K562 (cell line): ENCODE measurements around the gene PEAR1. TPM values are rescaled to one million over a fixed set of nuclear protein-coding genes. Genes with fewer than 3 reads are reported as not detected.

Experiments used
- CBFA2T3 ChIP-seq: fragments of 450-650 bp; IDR thresholded peaks from 2 replicates; pipeline ENCODE4 v1.6.1; 2017
- CBX2 ChIP-seq: fragments of 200-600 bp; sonication (generic); IDR thresholded peaks from one replicate; pipeline ENCODE4 v1.6.1; 2012; ENCODE audit warnings: mild to moderate bottlenecking, low read length, inconsistent platforms; ENCODE audit not compliant: insufficient read depth, poor library complexity, severe bottlenecking
- CEBPB ChIP-seq: fragments of 450-650 bp; IDR thresholded peaks from 2 replicates; pipeline ENCODE4 v1.6.1; 2016; ENCODE audit warnings: missing genetic modification characterization, missing compliant biosample characterization
- GATAD2A ChIP-seq: fragments of 450-650 bp; IDR thresholded peaks from 2 replicates; pipeline ENCODE4 v1.6.1; 2017
- GATAD2B ChIP-seq: fragments of 450-650 bp; IDR thresholded peaks from 2 replicates; pipeline ENCODE4 v1.6.1; 2017; ENCODE audit warnings: mild to moderate bottlenecking, borderline replicate concordance
- KLF1 ChIP-seq: fragments of 450-650 bp; IDR thresholded peaks from 2 replicates; pipeline ENCODE4 v1.6.1; 2016; ENCODE audit warnings: missing genetic modification characterization, missing compliant biosample characterization
- MCM3 ChIP-seq: fragments of 450-650 bp; IDR thresholded peaks from 2 replicates; pipeline ENCODE4 v1.6.1; 2016
- MCM5 ChIP-seq: fragments of 450-650 bp; IDR thresholded peaks from 2 replicates; pipeline ENCODE4 v1.6.1; 2016; ENCODE audit warnings: low read depth
- MCM7 ChIP-seq, 2 experiments: fragments of 450-650 bp; IDR thresholded peaks; 2 replicates each; pipeline ENCODE4 v1.6.1; 2016 to 2018
- MYNN ChIP-seq, 2 experiments: sonication (generic); formaldehyde crosslinking in 1 of 2; IDR thresholded peaks; 2 replicates each; pipeline versions ENCODE4 v1.5.0 to v1.6.1; 2016 to 2020; ENCODE audit warnings: antibody characterized with exemption in 1 of 2, missing genetic modification reagents in 1 of 2
- NEUROD1 ChIP-seq: fragments of 150-350 bp; IDR thresholded peaks from 2 replicates; pipeline ENCODE4 v1.6.1; 2014; ENCODE audit warnings: borderline replicate concordance, low read length, low read depth; ENCODE audit not compliant: partially characterized antibody
- NR1H2 ChIP-seq: sonication (generic); formaldehyde crosslinking; IDR thresholded peaks from 2 replicates; pipeline ENCODE4 v1.4.0; 2020; ENCODE audit warnings: mild to moderate bottlenecking, missing genetic modification reagents
- OTX1 ChIP-seq: fragments of 450-650 bp; formaldehyde crosslinking; IDR thresholded peaks from 2 replicates; pipeline ENCODE4 v1.4.0; 2022; ENCODE audit warnings: mild to moderate bottlenecking
- RAD51 ChIP-seq: fragments of 450-650 bp; IDR thresholded peaks from 2 replicates; pipeline ENCODE4 v1.7.1; 2016; ENCODE audit warnings: low read depth, mild to moderate bottlenecking, borderline replicate concordance
- SIN3A ChIP-seq, 2 experiments: fragments of 150-350 bp in 1 of 2; IDR thresholded peaks; 2 replicates each; pipeline ENCODE4 v1.6.1; 2011 to 2016; ENCODE audit warnings: borderline replicate concordance in 2 of 2, low read depth in 2 of 2, low read length in 2 of 2, mild to moderate bottlenecking in 2 of 2, moderate library complexity in 2 of 2; ENCODE audit not compliant: control insufficient read depth in 1 of 2
- XRCC4 ChIP-seq: IDR thresholded peaks from one replicate; pipeline ENCODE4 v1.6.1; 2011; ENCODE audit not compliant: insufficient read depth, insufficient read length; ENCODE audit errors: extremely low read depth
- ZNF174 ChIP-seq: fragments of 250-450 bp; sonication (Bioruptor Pico); IDR thresholded peaks from 2 replicates; pipeline ENCODE4 v1.4.0; 2020; ENCODE audit warnings: mild to moderate bottlenecking
- ZNF217 ChIP-seq: sonication (generic); formaldehyde crosslinking; IDR thresholded peaks from 2 replicates; pipeline ENCODE4 v1.8.0; 2022; ENCODE audit warnings: mild to moderate bottlenecking, missing genetic modification reagents
- ZNF41 ChIP-seq: fragments of 250-450 bp; sonication (Bioruptor Pico); conservative IDR thresholded peaks from 2 replicates; pipeline ENCODE4 v1.4.0; 2020; ENCODE audit warnings: mild to moderate bottlenecking
- ZNF551 ChIP-seq: fragments of 250-450 bp; sonication (Bioruptor Pico); IDR thresholded peaks from 2 replicates; pipeline ENCODE4 v1.5.0; 2021; ENCODE audit warnings: mild to moderate bottlenecking, moderate library complexity
- ZNF589 ChIP-seq: fragments of 200-800 bp; sonication (Bioruptor generic); IDR thresholded peaks from 2 replicates; pipeline ENCODE4 v1.6.1; 2016; ENCODE audit warnings: low read depth, missing genetic modification characterization, missing compliant biosample characterization
- polyA plus RNA-seq, 8 experiments: library from polyadenylated mRNA; depleted of rRNA in 4 of 8; stranded (reverse) in 5 of 8; unstranded in 3 of 8; fragments of >200 nt; fragmentation: Nextera tagmentation in 2 of 8; fragmentation: Illumina TruSeq in 1 of 8; extraction: Ambion mirVana in 2 of 8; extraction: Trizol in 1 of 8; gene quantifications; 2 replicates each; pipeline versions ENCODE4 v1.2.1 to v1.2.3, GENCODE V29; 2011 to 2014; ENCODE audit warnings: inconsistent platforms in 1 of 8, missing spikeins in 1 of 8
- total RNA-seq, 7 experiments: library from RNA; depleted of rRNA in 6 of 7; stranded (reverse); fragments of >200 nt in 6 of 7; fragmentation: Illumina TruSeq in 2 of 7; extraction: Trizol in 2 of 7; gene quantifications; 2 replicates each; pipeline versions ENCODE4 v1.2.1 to v1.2.3, GENCODE V29; 2011 to 2021; ENCODE audit warnings: low replicate concordance in 1 of 7
- TF ChIP-seq, protein P1 (sequence below), 3 experiments: IDR thresholded peaks in 2 of 3; conservative IDR thresholded peaks in 1 of 3; 2 replicates each; pipeline ENCODE4 v1.5.1; 2011 to 2012; ENCODE audit warnings: low read length in 3 of 3, mild to moderate bottlenecking in 3 of 3, control low read depth in 2 of 3, improper control_type of control experiment in 1 of 3, inconsistent platforms in 1 of 3, low read depth in 1 of 3, mixed read lengths in 1 of 3, moderate library complexity in 1 of 3; ENCODE audit not compliant: insufficient read depth in 2 of 3
- TF ChIP-seq, protein P2 (sequence below): fragments of 250-450 bp; sonication (Bioruptor Pico); IDR thresholded peaks from 2 replicates; pipeline ENCODE4 v1.6.1; 2021; ENCODE audit warnings: mild to moderate bottlenecking
- TF ChIP-seq, protein P3 (sequence below): fragments of 250-450 bp; sonication (Bioruptor Pico); IDR thresholded peaks from 2 replicates; pipeline ENCODE4 v1.4.0; 2020; ENCODE audit warnings: mild to moderate bottlenecking
- TF ChIP-seq, protein P4 (sequence below): sonication (generic); formaldehyde crosslinking; IDR thresholded peaks from 2 replicates; pipeline ENCODE4 v1.8.1; 2023; ENCODE audit warnings: mild to moderate bottlenecking, missing genetic modification reagents

Gene PEAR1
- total and polyA plus RNA-seq, 9 of the 15 experiments (the other 6 are each of a cell fraction or from before 2014, with no cell fraction given) = 0.87 to 13.9 (median 6.1) TPM

DNA sequence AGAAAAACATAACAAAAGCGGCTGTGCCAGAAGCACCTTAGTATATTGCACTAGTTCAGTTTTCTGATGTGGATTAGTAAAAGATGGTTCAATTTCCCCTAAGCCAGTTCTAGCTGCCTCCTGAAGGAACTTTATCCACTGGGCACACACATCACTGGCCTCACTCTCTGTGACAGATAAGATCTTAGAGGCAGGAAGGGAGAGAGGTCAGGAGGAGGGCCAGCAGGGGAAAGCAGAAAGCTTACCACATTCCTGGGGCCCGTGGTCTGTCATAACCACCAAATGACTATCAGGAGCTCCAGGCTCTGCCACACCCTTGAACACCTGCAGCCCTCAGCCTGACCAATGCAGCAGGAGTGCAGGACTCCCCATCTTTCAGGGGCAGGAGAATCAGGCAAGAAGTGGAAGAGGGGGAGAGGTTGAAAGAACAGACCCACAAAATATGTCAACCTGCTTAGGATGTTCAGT, 64.8 kb downstream of the PEAR1 start (continued):
- no peak for TF ChIP-seq ZNF551
- no peak for TF ChIP-seq SIN3A (IDR thresholded peaks at IDR 0.05; ENCODE audit: borderline replicate concordance in 2 of 2, control insufficient read depth in 1 of 2, low read depth in 2 of 2, low read length in 2 of 2)
- TF ChIP-seq ZNF174 (CRISPR knock-in tag) = no peak
- TF ChIP-seq NEUROD1 = peak; percentile 61
- no peak for TF ChIP-seq ZNF217 (CRISPR knock-in tag)
- no peak for TF ChIP-seq MCM5
- peak; percentile 51; the same call in 1 of the 2 replicates for TF ChIP-seq MYNN (IDR thresholded peaks at IDR 0.05)
- TF ChIP-seq MYNN (CRISPR knock-in tag; IDR thresholded peaks at IDR 0.05) = no peak
- peak; percentile 99 for TF ChIP-seq CBFA2T3
- TF ChIP-seq OTX1 (CRISPR knock-in tag) = 0 out of 2 replicates have a peak, but pooled peaks have one; percentile 71
- peak; percentile 44; the same call in 1 of the 2 replicates for TF ChIP-seq ZNF41 (CRISPR knock-in tag)
- TF ChIP-seq, protein P1, sequence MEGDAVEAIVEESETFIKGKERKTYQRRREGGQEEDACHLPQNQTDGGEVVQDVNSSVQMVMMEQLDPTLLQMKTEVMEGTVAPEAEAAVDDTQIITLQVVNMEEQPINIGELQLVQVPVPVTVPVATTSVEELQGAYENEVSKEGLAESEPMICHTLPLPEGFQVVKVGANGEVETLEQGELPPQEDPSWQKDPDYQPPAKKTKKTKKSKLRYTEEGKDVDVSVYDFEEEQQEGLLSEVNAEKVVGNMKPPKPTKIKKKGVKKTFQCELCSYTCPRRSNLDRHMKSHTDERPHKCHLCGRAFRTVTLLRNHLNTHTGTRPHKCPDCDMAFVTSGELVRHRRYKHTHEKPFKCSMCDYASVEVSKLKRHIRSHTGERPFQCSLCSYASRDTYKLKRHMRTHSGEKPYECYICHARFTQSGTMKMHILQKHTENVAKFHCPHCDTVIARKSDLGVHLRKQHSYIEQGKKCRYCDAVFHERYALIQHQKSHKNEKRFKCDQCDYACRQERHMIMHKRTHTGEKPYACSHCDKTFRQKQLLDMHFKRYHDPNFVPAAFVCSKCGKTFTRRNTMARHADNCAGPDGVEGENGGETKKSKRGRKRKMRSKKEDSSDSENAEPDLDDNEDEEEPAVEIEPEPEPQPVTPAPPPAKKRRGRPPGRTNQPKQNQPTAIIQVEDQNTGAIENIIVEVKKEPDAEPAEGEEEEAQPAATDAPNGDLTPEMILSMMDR (IDR thresholded peaks at IDR 0.05 in 2 of 3, conservative IDR thresholded peaks at IDR 0.05 in 1 of 3; ENCODE audit: insufficient read depth in 2 of 3, low read depth in 1 of 3, low read length in 3 of 3) = no peak
- peak; percentile 85 for TF ChIP-seq CEBPB (tag)
- TF ChIP-seq, protein P2, sequence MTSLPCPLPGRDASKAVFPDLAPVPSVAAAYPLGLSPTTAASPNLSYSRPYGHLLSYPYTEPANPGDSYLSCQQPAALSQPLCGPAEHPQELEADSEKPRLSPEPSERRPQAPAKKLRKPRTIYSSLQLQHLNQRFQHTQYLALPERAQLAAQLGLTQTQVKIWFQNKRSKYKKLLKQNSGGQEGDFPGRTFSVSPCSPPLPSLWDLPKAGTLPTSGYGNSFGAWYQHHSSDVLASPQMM = no peak
- peak; percentile 80; the same call in 1 of the 2 replicates for TF ChIP-seq GATAD2B
- no peak for TF ChIP-seq MCM3
- no peak for TF ChIP-seq CBX2
- no peak for TF ChIP-seq RAD51
- no peak for TF ChIP-seq XRCC4
- no peak for TF ChIP-seq NR1H2 (CRISPR knock-in tag)
- TF ChIP-seq ZNF589 (CRISPR knock-in tag) = peak; percentile 92
- TF ChIP-seq KLF1 = peak; percentile 100
- peak; percentile 59; the same call in 1 of the 2 replicates for TF ChIP-seq GATAD2A
- TF ChIP-seq, protein P3, sequence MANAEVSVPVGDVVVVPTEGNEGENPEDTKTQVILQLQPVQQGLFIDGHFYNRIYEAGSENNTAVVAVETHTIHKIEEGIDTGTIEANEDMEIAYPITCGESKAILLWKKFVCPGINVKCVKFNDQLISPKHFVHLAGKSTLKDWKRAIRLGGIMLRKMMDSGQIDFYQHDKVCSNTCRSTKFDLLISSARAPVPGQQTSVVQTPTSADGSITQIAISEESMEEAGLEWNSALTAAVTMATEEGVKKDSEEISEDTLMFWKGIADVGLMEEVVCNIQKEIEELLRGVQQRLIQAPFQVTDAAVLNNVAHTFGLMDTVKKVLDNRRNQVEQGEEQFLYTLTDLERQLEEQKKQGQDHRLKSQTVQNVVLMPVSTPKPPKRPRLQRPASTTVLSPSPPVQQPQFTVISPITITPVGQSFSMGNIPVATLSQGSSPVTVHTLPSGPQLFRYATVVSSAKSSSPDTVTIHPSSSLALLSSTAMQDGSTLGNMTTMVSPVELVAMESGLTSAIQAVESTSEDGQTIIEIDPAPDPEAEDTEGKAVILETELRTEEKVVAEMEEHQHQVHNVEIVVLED (CRISPR knock-in tag) = no peak
- TF ChIP-seq, protein P4, sequence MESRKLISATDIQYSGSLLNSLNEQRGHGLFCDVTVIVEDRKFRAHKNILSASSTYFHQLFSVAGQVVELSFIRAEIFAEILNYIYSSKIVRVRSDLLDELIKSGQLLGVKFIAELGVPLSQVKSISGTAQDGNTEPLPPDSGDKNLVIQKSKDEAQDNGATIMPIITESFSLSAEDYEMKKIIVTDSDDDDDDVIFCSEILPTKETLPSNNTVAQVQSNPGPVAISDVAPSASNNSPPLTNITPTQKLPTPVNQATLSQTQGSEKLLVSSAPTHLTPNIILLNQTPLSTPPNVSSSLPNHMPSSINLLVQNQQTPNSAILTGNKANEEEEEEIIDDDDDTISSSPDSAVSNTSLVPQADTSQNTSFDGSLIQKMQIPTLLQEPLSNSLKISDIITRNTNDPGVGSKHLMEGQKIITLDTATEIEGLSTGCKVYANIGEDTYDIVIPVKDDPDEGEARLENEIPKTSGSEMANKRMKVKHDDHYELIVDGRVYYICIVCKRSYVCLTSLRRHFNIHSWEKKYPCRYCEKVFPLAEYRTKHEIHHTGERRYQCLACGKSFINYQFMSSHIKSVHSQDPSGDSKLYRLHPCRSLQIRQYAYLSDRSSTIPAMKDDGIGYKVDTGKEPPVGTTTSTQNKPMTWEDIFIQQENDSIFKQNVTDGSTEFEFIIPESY (CRISPR knock-in tag) = no peak
- TF ChIP-seq MCM7 (IDR thresholded peaks at IDR 0.05) = no peak
